Measurements from ENCODE around the gene SUSD4.

The SUSD4 gene

DNA sequence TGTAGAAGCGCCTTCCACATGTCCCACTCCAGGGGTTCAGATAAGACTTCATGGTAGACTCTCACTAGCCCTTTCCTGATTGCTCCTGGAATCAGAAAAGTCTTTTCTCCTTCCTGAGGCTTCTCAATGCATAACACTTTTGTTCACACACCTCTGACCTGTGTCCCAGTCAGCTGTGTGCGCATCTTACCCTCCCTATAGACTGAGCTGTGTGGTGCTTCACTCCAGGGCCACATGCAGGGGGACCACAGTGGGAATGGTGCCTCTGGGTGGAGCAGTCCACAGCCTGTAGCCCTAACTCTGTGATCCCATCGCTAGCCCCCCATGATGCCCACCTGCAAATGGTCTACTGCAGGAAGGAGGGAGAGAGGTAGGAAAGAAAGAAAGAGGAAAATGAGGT, 136.9 kb downstream of the SUSD4 start:
- DNase-seq, result no peak

DNA sequence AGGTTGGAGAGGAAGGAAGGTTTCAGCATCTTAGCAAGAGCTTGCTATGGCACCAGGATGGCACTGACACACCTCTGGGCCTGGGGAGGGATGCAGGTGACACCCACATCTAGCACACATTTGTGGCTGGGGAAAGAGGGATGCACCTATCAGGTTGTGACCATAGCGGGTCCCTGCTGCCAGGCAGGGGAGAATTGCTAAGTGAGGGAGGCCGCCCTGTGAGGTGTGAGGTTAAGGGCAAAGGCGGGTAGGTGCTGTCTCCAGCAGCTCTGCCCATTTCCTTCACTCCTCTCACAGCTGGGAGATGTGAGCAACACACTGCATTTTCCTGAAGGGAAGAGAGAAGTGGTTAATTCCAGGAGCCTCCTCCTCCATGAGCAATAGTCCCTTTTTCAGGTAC, 137.7 kb downstream of the SUSD4 start:
- no peak for DNase-seq

DNA sequence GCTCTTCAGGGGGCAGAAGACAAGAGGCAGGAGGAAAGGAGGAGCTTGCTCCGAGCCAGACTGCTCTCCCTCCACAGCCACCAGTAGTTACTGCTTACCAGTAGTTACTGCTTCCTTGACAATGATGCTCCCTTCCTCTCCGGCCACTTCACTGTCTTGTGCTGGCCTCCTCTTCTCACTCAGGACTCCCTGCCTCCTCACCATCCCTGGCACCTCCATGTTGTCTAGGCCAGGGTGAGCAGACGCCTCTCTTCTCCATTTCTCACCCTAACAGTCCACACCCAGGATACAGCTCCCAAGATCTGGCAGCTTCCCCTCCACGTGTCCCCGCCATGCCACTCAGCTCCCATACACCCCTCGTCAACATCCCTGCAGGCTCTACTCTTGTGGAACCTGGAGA, 138.5 kb downstream of the SUSD4 start:
- no peak for DNase-seq

DNA sequence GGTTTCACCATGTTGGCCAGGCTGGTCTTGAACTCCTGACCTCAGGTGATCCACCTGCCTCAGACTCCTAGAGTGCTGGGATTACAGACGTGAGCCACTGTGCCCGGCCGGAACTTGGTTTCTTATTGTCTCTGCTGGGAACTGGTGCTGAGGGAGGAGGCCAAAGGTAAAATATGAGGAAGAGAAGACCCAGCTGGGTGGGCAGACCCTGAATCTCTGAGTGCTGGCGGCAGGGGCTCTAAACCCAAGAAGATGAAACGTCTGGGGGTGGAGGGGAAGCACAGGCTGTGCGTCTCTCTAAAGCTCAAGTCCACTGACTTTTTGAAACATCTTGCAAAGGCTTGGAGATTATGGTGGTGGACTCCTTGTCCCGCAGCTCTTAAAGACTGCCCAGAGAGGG, 138.9 kb downstream of the SUSD4 start:
- no peak for DNase-seq

DNA sequence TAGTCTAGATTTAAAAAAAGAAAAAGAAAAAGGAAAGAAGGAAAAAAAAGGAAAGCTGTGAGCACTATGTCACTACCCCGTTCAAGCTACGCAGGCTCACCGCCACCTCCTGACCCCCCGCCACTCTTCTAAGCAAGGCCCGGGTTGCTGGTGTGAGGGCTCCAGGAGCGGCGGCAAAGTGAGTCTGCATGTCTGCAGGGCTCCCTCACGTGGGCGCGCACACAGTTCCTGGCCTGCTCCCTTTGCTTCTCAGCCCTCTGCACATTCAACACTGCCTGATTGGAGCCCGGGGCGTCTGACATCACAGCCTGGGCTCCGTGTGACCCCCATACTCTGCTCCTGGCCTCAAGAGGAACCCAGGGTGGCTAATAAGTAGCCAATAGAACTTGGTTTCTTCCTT, 139.5 kb downstream of the SUSD4 start:
- no peak for DNase-seq

DNA sequence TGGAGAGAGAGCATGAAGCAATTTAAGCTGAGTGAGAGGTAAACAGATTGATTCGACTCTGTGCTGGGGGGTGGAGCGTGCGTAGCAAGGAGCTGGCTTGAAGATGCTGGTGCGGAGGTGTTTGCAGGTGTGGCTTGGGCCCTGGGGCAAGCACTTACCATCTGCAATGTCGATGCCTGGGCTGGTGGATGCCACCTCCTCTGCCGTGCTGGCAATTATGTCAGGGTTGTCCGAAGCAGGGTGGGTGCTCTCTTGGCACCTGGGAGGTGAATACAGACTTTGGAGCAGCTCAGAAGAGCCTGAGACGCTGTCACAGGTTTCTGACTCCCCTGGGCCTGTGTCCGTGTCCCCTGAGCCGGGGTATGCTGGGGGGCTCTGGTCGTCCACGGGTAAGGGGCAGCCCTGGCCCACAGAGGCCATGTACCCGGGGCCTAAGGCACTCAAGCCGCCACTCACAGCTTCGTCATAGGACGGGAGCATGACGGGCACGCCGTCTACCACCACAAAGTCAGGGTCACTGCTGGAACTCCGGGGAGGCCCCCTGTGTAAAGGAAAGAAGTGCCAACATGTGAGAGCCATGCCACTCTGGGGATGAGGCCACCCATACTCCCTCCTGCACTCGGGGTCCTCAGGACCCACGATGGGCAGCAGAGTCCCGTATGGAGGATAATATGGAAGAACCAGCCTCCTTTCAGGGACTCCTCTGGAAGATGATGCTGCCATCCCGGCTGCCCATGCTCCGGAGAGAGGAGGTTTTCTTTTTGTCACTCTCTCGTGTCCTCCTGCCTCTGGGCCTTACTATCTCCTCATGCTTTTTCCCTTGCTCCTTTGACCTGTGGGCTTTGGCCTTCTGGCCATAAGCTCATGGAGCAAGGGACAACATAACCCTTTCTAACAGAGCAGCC, 140.6 kb downstream of the SUSD4 start:
- DNase-seq, result no peak

DNA sequence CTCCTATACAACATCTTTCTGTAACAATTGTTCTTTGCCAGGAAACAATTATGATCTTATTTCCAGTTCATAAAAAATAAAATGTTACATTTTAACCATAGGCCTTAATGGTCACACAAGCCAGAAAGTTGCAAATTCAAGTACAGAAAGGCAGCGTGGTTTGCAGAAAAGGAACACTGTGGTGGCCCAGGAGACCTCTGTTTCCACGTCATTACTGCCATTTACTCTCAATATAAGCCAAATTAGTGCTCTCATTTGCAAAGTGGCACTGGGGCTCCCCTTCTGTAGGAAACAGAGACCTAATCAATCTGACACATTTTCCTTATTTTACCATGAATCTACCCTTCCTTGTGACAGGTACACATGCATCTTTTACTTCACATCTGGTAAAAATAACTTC, 141.6 kb downstream of the SUSD4 start:
- no peak for DNase-seq

DNA sequence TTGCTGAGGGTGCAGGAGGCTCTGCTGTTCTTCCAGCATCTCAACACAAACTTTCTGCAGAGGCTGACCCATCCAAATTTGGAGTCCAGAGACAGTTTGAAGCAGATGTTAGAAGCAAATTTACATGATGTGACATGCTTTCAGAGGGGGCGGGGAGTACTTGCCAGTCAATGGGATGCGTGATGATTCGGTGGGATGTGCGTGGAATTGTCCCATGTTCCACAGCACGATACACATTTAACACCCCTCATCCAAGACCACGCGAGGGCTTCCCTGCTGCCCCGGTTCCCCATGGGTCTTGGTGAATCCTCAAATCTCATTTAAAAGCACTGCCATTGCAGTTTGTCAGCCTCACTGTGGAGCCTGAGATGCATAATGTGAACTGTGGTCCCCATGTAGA, 142.3 kb downstream of the SUSD4 start:
- no peak for DNase-seq

DNA sequence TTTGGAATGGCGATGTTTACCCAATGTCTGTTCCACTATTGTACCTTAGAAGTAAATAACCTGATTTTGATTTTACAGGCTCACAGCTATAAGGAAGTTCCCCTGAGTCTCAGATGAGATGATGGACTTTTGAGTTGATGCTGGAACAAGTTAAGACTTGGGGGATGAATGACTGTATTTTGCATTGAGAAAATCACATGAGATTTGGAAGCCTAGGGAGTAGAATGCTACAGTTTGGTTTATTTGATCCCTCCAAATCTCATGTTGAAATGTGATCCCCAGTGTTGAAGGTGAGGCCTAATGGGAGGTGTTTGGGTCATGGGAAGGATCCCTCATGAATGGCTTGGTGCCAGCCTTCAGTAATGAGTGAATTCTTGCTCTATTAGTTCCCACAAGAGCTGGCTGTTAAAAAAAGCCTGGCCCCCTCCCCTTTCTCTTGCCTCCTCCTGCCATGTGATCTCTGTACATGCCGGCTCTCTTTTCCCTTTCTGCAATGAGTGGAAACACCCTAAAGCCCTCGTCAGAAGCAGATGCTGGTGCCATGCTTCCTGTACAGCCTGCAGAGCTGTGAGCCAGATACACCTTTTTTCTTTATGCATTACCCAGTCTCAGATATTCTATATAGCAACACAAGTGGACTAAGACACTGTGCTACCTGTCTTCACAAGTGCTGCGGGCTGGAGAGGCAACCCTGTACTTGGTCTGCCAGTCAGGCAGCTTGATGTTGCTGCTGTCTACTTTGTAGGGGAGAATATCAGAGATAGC, 143.9 kb downstream of the SUSD4 start:
- no peak for DNase-seq

DNA sequence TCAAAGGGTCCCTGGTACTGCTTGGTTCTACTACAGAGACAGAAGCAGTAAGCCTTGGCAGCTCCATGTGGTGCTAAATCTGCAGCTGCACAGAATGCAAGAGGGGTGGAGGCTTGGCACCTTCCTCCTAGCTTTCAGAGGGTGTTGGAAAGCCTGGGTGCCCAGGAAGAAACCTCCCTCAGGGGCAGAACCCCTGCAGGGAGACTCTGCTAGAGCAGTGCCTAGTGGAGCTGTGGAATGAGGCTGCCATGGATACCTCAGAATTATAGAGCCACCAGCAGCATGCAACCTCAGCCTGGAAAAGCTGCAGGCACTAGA, 144.7 kb downstream of the SUSD4 start:
- DNase-seq, result no peak

DNA sequence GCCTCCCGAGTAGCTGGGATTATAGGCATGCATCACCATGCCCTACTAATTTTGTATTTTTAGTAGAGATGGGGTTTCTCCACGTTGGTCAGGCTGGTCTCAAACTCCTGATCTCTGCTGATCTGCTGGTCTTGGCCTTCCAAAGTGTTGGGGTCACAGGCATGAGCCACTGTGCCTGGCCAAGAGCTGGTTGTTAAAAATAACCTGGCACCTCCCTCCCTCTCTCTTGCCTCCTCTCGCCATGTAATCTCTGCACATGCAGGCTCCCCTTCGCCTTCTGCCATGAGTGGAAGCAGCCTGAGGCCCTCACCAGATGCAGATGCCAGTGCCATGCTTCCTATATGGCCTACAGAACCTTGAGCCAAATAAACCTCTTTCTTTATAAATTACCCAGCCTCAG, 146.2 kb downstream of the SUSD4 start:
- no peak for DNase-seq

DNA sequence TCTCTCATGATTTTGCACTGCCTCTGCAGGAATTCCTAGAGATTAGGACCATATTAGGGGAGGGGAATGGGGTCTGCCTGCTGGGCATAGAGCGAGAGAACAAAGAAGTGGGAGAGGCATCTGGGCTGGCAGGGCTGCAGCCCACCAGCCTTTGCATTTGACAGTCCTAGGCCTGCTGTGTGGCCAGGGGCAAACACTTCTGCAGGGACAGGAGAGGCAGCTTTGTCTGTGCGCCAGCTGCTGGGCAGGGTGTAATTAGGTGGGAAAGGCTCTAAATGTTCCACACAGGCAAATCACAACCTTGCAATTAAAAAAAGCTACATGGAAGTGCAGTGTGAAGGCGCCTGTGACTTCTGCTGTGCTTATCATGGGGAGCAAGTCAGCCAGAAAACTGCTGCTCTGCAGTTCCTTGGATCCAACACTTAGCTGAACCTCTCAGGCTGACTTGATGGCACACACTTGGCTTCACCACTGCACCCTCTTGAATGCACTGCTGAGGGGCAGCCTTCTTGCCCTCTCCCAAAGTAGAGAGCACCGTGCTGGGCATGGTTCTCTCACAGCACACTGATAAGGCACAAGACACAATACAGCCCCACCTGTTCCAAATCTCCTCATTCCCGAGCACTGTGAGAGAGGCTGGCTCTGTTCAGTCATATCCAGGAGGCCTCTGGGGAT, 147.3 kb downstream of the SUSD4 start:
- DNase-seq, result no peak

DNA sequence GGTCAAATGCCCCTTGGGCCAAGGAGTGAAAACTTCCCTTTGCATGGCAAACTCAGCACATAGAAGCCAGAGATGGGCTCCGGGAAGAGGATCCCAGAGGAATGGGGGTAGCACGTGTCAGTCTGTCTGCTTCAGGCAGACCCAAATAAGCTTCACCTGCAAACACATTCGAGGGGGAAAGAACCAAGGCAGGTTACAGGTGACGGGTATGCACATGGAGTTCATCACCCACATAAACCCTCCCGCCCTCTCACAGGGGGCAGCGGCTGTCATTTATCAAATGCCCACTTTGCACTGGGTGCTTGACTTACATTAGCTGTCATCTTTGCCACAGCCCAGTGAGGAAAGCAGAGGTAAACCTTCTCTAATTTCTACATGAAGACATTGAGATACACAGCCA, 147.9 kb downstream of the SUSD4 start:
- no peak for DNase-seq

DNA sequence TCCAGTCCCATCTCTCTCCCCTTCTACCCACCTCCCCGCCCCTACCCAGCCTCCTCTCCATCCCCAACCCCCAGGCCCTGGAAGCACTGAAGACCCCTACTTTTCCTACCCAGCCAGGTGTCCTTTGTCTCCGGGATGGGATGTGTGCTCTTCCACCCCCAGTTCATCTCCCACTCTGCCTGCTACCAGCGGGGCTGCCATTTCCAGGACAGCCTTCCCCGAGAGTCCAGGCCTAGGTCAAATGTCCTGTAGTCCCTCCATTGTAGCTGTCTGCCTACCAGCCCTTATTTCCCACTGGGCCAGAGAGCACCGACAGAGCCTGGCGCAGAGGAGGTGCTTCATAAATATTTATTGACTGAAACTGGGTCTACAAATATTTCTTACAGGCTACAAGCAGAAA, 148.9 kb downstream of the SUSD4 start:
- no peak for DNase-seq

DNA sequence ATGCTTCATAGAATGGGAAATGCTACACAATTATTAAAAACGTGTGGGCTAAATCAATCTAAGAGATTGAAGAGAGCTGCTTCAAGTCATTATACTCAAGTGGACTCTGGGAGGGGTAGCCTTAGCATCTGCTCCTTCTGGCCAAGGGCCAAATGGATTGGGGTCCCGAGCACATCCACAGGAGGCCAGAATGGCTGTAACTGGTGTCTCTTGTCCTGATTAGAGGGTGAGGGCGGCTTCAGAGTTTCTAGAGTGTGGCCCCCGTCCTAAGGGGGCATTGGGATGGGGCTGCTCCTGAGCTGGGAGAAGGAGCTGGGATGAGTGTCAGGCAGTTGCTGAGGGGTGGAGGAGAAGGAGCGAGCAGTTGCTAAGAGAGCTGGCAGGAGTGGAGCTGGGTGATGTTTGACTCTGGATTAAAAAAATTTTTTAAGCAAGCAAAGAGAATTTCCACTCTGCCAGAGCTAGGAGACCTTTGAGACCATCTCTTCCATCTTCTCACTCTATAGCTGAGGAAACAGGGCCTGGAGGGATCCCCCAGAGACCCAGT, 149.6 kb downstream of the SUSD4 start:
- no peak for DNase-seq

DNA sequence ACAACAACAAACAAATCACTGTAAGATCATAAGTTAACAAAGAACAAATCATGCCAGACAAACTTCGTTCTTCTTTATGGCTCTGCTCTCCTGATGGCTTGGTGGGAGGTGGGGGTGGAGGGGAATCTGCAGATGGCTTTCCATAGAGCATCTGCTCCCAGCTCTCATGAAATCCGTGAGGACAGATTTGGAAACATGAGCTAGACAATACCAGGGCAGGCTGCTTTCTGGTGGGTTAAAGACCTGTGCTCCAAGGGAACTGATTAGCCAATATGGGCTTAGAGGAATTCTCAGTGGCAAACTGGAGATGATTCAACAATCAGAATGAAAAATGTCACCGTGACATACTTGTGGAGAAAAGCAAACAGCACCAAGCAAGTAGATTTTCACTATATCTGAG, 151.5 kb downstream of the SUSD4 start:
- no peak for DNase-seq

DNA sequence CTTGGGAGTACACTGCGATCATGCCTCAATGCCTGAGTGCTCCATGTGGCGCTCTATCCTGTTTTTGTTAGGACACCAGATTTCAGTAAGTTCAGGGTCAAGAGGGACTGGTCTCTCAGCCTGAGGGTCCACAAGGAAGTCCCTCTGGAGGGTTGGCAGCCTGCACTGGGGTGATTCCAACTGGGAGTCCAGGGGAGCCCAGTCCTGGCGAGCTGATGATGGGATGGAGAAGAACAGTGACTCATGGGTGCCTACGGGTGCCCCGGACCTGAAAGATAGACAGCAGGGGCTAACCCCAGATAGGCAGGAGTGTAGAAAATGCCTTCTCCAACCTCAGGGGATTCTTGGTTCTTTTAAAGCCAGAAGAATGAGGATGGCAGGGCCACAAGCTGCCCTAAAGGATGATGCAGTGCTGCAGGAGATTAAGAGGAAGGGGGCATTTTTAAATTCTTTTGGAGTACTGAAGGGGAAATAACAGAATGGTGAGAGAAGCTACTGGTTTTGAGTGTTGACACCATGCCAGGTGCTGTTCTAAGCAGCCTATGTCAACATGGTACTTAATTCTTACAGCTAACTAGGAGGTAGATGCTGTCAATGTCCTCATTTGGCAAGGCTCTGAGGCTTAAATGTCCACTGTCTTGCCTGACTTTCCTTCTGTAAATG, 152.5 kb downstream of the SUSD4 start:
- no peak for DNase-seq

DNA sequence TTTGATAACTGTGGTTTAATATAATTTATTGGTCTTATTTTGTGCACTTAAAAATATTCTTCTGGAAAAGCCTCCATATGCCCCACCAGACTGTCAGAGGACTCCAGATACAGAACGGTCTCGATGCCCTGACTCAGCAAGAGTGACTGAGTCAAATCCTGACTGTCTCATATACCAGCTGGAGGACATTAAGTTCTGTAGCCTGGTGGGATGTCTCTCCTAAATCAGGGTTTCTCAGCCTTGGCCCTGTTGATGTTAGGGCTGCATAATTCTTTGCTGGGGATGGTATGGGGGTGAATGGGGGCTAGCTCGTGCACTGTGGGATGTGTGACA, 153.2 kb downstream of the SUSD4 start:
- no peak for DNase-seq

DNA sequence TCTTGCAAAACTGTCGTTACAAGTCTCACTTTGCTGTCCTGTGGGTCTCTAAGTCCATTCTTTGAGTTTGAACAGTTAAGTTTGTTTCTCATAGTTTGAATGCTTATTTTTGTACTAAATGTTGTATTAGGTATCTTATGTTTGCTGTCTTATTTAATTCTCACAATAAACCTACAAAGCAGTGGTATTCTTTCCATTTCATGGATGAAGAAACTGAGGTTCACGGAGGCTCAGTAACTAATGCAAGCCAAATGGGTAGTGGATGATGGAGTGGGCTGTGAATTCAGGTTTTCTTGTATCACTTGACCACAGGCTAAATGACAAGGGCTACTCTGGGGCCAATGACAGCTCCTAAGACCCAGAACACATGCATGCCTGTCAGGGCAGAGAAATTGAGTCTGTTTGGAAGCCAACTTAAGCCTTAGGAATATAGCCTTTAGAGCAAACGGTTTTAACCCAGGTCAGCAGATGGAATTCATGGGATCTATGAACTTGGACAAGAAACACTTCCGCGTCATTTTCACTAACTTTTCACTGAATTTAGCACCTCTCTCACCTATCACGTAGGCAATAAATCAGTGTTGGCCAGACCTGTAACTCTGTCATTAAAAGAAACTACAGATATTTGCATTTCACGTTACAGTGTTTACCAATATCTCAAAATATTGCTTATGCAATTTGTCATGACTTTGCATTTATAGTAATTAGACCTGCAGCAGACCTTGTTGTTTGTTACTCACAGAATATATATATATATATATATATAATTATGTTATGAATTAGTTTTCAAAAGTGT, 153.8 kb downstream of the SUSD4 start:
- no peak for DNase-seq

DNA sequence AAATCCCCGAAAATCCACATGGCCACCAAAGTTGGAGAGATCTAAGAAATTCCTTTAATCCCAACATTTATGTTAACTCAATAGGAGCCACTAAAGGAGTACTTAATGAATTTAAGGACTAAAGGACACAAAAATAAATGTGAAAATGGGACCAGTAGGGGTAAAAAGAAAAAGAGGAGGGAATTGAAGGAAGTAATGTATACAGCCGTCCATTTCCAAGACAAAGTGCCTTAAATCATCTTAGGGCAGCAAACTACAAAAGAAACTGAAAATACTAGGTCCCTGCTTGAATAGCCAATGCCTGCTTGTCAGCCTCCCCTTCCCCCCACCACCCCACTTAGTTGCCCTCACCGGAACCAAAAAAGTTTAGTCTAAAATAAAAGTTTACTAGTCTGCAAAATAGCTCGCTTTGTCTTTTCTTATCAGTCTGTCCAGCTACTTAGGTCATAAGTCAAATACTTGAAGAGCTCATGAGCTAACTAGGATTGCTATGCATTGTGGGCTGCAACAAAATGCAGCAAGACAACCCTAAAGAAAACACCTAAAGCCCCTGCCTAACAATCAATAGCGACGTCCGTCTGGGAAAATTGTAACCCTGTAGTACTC, 154.6 kb downstream of the SUSD4 start:
- no peak for DNase-seq

DNA sequence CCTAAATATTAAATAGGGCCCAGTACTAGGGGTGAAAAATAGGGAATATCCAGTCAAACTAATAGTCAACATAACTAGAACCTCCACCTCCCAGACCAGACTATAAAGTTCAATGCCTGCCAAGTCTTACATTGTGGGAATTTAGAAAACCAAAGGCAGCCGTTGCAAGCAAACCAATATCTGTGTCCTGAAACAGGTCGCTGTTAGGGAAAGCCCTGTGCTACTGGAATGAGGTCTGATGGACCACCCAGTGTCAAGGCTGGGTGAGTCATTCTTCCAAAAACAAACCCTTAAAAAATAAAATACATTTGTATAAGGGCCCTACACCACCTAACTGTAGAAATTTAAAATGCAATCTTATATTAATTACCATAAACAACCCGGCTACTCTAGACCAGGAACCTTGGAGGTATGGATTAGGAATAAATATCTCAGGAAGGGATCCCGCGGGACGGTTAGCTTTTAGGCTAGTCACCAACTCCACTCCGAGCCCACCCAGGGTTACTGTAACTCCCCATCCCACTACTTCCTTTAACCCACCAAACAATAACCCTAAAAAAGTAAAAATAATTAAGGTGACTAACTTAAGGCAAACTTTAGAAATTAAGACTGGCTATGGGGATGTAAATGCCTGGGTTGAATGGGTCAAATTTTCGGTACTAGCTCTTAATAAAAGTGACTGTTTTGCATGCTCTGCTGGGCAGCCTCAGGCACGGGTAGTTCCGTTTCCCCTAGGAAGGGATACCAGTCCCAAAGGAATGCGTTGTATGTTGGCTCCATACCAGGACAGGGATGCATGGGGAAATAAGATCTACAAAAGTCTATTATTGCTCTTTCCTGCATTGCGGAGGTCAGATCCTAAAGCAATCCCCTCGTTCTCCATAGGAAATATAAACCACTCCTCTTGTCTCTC, 155.6 kb downstream of the SUSD4 start:
- DNase-seq, result no peak
